HG03432 (cell line): ENCODE measurements around the gene HCN2.

ENCODE experiments used
- ATAC-seq: cut with Tn5 transposase; IDR thresholded peaks from one replicate; pipeline ENCODE4 v1.9.1; 2021; ENCODE audit warnings: mild to moderate bottlenecking, moderate library complexity; ENCODE audit not compliant: unreplicated experiment

Gene HCN2

GRCh38 chr19:589693-590395 lies at the start of gene HCN2:
Gene HCN2, plus strand, starts transcription at chr19:589881. Its CDS starts 65 bp downstream, at chr19:589946.
- no peak for ATAC-seq

GRCh38 chr19:540867-541637 lies 48.6 kb upstream of the HCN2 start:
- ATAC-seq: no peak

- no peak for ATAC-seq
Measured at GRCh38 chr19:541699-542098, 48.0 kb upstream of the HCN2 start.

- ATAC-seq: no peak
Measured at GRCh38 chr19:542173-542866, 47.4 kb upstream of the HCN2 start.

DNA sequence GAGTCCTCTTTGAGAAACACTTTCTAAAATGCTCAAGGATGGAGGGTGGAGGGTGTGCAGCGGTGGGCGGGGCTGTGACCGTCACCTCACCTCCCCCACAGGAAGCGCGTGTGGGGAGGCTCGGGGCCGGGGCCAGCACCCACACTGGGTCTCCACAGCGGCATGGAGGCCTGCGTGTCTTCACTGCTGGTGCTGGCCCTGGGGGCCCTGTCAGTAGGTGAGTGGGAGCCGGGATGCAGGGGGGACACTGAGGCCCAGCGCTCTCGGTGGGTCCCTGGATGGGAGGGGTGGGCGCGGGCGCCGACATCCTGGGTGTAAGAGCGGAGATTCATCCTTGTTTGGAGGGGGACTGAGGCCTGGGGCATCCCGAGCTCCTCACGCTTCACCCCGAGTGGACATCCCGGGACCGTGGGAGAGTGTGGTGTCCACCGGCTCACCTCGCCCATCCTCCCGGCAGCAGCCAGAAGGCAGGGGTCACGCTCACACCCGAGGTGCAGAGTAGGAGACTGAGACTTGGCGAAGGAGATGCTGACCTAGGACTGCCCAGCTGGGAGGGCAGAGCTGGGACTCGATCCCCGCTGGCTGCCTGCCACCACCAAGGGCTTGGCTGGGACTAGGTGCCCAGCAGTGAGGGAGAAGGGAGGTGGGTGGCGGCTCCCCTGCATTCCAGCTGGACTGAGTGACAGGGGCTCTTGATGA lies 45.6 kb upstream of the HCN2 start, which contains the start of gene GZMM:
TSS of gene GZMM (plus strand) at position 144 of the 699 bp plus-strand sequence. CDS start at position 163, 19 bp downstream.
- ATAC-seq: no peak

GRCh38 chr19:547117-547516 lies 42.6 kb upstream of the HCN2 start:
- ATAC-seq: no peak

DNA sequence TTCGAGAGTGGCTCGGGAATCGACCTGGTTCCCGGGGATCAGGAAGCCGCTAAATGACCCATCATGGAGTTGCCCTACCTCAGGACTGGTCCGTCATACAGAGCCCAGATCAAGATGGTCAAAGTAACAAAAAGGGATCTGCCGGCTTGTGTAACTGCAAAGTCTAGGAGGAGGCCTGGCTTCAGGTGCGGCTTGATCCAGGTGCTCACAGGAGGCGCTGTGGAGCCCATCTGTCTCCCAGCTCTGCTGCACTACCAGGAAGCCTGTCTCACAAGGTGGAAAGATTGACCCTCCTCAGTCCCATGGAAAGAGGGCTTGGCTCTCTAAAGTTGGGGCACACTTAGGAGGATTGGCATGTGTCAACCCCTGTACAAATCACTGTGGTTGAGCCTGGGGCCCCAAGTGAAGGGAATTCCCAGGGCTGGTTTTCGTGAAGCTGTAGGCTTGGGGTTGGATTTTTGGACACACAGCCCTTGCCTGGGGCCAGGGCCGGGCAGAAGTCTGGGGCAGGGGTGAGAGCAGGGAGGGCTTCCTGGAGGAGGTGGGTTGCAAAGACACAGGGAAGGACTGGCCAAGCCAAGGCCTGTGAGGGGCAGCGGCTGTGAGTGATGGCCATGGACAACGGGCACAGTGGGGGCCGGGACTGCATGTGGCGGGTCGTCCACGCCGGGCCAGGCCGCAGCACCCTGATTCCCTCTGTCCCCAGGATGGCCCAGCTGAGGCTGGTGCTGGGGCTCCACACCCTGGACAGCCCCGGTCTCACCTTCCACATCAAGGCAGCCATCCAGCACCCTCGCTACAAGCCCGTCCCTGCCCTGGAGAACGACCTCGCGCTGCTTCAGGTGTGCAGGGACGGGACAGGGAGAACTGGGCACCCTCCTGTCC lies 41.6 kb upstream of the HCN2 start:
- ATAC-seq: no peak

DNA sequence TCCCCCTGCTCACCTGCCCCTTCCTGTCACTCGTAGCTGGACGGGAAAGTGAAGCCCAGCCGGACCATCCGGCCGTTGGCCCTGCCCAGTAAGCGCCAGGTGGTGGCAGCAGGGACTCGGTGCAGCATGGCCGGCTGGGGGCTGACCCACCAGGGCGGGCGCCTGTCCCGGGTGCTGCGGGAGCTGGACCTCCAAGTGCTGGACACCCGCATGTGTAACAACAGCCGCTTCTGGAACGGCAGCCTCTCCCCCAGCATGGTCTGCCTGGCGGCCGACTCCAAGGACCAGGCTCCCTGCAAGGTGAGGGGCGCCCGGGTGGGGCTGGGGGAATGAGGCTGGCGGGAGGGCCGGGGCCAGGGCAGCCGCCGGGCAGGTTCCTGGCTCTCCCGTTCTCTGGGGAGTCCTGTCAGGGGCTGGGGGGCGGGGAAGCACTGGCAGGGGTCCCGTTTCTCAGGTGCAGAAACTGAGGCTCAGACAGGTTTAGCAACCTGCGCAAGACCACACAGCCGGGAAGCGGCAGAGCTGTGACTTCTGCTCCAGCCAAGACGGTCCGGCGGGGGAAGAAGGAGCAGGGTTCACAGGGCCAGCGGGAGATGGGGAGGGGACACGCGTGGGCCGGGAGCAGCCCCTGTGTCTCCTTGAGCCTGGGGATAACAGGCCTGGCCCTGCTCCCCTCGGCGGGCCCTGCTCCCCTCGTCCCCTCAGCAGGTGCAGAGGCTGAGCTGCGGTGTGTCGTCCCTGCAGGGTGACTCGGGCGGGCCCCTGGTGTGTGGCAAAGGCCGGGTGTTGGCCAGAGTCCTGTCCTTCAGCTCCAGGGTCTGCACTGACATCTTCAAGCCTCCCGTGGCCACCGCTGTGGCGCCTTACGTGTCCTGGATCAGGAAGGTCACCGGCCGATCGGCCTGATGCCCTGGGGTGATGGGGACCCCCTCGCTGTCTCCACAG lies 40.5 kb upstream of the HCN2 start:
- no peak for ATAC-seq

DNA sequence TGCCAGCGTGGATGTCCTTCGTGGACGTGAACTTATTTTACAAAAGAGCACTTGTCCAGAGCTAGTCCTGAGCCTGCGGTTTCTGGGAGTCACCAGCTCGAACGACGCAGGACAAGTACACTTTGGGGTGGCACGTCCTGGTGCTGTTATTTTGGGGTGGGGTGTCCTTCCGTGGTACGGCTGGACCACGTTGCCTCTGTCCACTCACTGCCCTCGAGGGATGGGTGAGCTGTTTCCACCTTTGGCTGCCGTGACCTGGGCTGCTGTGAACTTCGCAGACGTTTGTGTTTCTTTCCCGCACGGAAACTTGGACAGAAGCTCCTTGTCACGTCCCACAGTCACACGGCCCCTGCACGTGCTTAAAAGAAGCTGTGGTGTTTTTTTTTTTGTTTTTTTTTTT lies 34.9 kb upstream of the HCN2 start:
- no peak for ATAC-seq

DNA sequence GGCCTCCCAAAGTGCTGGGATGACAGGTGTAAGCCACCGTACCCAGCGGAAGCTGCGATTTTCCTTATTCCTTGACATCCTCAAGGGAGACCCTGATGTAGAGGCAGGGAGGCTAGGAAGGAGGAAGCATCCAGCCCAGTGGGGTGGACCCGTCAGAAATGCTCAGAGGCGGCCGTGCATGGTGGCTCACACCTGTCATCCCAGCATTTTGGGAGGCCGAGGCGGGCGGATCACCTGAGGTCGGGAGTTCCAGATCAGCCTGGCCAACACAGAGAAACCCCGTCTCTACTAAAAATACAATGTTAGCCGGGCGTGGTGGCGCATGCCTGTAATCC lies 34.2 kb upstream of the HCN2 start:
- no peak for ATAC-seq

DNA sequence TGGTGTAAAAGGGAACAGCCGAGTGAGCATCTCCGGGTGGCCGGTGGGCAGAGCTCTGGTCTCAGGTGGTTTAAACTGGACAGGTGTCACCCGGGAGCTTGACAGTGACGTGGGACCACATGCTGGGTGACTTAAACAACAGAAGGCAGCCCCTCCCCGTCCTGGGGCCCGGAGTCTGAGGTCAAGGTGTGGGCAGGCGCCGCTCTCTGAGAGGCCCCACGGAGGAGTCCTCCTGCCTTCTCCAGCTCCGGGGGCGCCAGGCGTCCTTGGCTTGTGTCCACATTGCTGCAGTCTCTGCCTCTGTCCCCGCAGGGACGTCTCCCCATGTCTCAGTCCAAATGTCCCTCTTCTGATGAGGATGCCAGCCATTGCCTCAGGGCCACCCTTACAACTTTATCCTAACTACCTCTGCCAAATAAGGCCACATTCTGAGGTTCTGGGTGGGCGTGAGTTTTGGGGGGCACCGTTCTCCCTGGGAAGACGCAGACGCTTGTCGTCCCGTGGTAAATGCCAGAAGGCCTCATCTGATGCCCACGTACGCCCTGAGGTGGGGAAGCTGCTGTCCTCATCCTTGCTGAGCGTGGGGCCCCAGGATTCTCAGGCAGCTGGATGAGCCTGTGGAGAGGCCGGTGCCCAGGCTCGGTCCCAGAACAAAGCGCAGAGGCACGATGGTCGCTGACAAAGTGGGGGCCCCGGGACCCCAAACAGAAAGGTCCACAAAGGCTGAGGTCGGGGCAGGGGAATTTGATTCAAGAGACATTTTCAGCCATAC lies 32.9 kb upstream of the HCN2 start:
- no peak for ATAC-seq

GRCh38 chr19:558770-559439 lies 30.8 kb upstream of the HCN2 start:
- ATAC-seq: no peak

DNA sequence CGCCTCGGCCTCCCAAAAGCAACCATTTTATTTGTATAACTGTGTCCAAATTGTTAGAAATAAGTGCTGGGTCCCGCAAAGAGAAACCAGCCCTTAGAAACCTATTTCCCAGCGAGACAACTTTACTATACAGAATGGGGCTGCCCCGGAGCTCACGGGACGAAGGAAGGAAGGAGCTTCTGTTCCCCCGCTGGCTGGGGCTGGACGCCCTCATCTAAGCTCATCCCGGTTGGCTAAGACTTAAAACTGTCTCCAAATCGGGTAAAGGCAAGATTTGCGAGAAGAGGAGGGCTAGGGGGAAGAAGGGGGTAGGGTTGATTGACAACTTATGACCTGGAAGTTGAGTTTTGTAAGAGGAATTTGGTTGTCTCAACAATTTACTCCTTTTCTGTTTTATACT lies 29.6 kb upstream of the HCN2 start:
- ATAC-seq: no peak

DNA sequence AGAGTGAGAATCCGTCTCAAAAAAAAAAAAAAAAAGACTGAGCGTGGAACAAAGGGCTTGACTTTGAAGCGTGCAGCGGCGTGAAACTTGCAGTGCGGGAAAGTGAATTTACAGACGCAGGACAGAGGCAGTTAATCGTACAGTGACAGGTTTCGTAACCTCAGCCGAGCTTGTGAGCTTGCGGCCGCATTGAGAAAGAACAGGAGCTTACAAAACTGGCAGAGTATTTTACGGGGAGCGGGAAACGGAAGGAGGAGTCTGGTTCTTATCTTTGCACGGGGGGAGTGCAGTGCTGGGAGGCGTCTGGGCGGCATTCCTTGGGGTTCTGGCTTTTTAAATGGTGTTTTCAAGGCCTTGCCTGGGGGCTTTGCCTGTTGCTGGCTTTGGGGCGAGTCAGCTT lies 23.3 kb upstream of the HCN2 start:
- ATAC-seq: no peak

- no peak for ATAC-seq
Measured at GRCh38 chr19:566844-567243, 22.8 kb upstream of the HCN2 start.

- ATAC-seq: no peak
Measured at GRCh38 chr19:567296-567900, 22.3 kb upstream of the HCN2 start.

DNA sequence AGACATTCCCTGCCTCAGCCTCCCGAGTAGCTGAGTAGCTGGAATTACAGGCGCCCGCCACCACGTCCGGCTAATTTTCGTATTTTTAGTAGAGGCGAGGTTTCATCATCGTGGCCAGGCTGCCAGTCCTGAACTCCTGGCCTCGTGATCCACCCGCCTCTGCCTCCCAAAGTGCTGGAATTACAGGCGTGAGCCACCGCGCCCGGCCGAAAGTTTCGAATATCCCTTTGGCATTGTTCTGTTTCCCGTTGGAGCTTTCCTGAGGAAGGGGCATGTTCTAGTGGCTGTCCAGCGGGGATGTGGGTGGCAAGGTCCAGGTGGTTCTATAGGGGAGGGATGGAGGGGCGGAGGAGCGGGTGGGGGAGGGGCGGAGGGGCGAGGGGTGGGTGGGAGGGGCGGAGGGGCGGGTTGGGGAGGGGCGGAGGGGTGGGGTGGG lies 19.4 kb upstream of the HCN2 start:
- no peak for ATAC-seq
